Body of pancreas (tissue), 4 donors: ENCODE data around the gene RPH3AL.

Source experiments
- POLR2A ChIP-seq, 3 donors: fragments of 450-650 bp; IDR thresholded peaks; one replicate each; pipeline ENCODE4 v1.6.1; 2016; ENCODE audit warnings: antibody characterized with exemption in 3 of 3, mild to moderate bottlenecking in 2 of 3
- TF ChIP-seq, protein P1 (sequence below), 7 experiments: fragments of 450-650 bp in 4 of 7; fragments of 200-600 bp in 3 of 7; sonication (generic) in 3 of 7; IDR thresholded peaks; one replicate each; pipeline ENCODE4 v1.5.1; 2016 to 2019; ENCODE audit warnings: antibody characterized with exemption in 7 of 7

DNA sequence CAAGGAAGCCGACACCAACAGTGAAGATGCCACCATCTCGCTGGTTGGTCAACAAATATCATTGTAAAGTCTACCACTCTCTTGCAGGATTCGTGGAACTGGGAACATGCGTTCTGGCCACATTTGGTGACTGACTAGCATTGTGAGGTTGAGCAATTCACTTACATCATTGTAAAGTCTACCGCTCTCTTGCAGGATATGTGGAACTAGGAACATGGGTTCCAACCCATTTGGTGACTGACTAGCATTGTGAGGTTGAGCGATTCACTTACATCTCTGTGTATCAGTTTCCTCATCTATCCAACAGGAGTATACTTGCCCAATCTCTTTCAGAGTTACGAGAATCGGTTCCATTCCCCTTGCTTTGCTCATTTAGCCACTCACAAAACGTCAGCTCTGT lies 42.6 kb upstream of the RPH3AL start:
- TF ChIP-seq, protein P1, sequence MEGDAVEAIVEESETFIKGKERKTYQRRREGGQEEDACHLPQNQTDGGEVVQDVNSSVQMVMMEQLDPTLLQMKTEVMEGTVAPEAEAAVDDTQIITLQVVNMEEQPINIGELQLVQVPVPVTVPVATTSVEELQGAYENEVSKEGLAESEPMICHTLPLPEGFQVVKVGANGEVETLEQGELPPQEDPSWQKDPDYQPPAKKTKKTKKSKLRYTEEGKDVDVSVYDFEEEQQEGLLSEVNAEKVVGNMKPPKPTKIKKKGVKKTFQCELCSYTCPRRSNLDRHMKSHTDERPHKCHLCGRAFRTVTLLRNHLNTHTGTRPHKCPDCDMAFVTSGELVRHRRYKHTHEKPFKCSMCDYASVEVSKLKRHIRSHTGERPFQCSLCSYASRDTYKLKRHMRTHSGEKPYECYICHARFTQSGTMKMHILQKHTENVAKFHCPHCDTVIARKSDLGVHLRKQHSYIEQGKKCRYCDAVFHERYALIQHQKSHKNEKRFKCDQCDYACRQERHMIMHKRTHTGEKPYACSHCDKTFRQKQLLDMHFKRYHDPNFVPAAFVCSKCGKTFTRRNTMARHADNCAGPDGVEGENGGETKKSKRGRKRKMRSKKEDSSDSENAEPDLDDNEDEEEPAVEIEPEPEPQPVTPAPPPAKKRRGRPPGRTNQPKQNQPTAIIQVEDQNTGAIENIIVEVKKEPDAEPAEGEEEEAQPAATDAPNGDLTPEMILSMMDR (IDR thresholded peaks at IDR 0.05), result no peak
- no peak for TF ChIP-seq POLR2A (IDR thresholded peaks at IDR 0.05)
